OCI-LY1 (cell line): ENCODE data around the gene MICAL2.

ENCODE experiments used
- H2AFZ ChIP-seq: fragments of 200-600 bp; sonication (generic), shearing (Covaris generic); 2 replicates; pipeline ENCODE4 v1.6.0; 2014; ENCODE audit warnings: antibody characterized with exemption, mild to moderate bottlenecking, low read length
- H3F3A ChIP-seq: fragments of 200-600 bp; sonication (generic), shearing (Covaris generic); 2 replicates; pipeline ENCODE4 v1.6.0; 2014; ENCODE audit warnings: mild to moderate bottlenecking, antibody characterized with exemption, low read length, moderate library complexity; ENCODE audit not compliant: insufficient read depth
- H3K27ac ChIP-seq: fragments of 200-600 bp; sonication (generic); 2 replicates; pipeline ENCODE4 v1.5.1; 2014; ENCODE audit warnings: low read length, mixed run types, mild to moderate bottlenecking, low read depth; ENCODE audit not compliant: poor library complexity, severe bottlenecking
- H3K27me3 ChIP-seq: fragments of 200-600 bp; sonication (generic); 2 replicates; pipeline ENCODE4 v1.6.0; 2014; ENCODE audit warnings: antibody characterized with exemption, mild to moderate bottlenecking, low read length, moderate library complexity; ENCODE audit not compliant: insufficient read depth
- H3K36me3 ChIP-seq: fragments of 200-600 bp; sonication (generic); 2 replicates; pipeline ENCODE4 v1.6.1; 2014; ENCODE audit warnings: mild to moderate bottlenecking, antibody characterized with exemption, low read length, moderate library complexity, mixed read lengths; ENCODE audit not compliant: insufficient read depth
- H3K4me1 ChIP-seq: fragments of 200-600 bp; sonication (generic); 2 replicates; pipeline ENCODE4 v1.5.1; 2014; ENCODE audit warnings: mild to moderate bottlenecking, low read length, moderate library complexity; ENCODE audit not compliant: insufficient read depth, severe bottlenecking
- H3K4me2 ChIP-seq: fragments of 200-600 bp; sonication (generic), shearing (Covaris generic); 2 replicates; pipeline ENCODE4 v1.6.1; 2014; ENCODE audit warnings: low read length
- H3K4me3 ChIP-seq: fragments of 200-600 bp; sonication (generic); 2 replicates; pipeline ENCODE4 v1.5.1; 2014; ENCODE audit warnings: low read length, low read depth, mild to moderate bottlenecking, mixed read lengths; ENCODE audit not compliant: poor library complexity, severe bottlenecking
- H3K79me2 ChIP-seq: fragments of 200-600 bp; shearing (Covaris generic); 2 replicates; pipeline ENCODE4 v1.6.1; 2016; ENCODE audit warnings: mixed run types, low read length, mixed read lengths; ENCODE audit not compliant: insufficient read depth
- H3K9ac ChIP-seq: fragments of 200-600 bp; sonication (generic), shearing (Covaris generic); 2 replicates; pipeline ENCODE4 v1.6.1; 2014; ENCODE audit warnings: mild to moderate bottlenecking, low read length, mixed read lengths
- H3K9me2 ChIP-seq: fragments of 200-600 bp; sonication (generic), shearing (Covaris generic); 2 replicates; pipeline ENCODE4 v1.6.1; 2014; ENCODE audit warnings: low read depth, mild to moderate bottlenecking, low read length, mixed read lengths
- H3K9me3 ChIP-seq: fragments of 200-600 bp; shearing (Covaris generic); 2 replicates; pipeline ENCODE4 v1.6.1; 2014; ENCODE audit warnings: low read length, mixed read lengths
- H4K20me1 ChIP-seq: fragments of 200-600 bp; sonication (generic), shearing (Covaris generic); 2 replicates; pipeline ENCODE4 v1.6.0; 2016; ENCODE audit warnings: mild to moderate bottlenecking, low read length; ENCODE audit not compliant: insufficient read depth
- CTCF ChIP-seq: fragments of 200-600 bp; sonication (generic), shearing (Covaris generic); IDR thresholded peaks from 2 replicates; pipeline ENCODE4 v1.5.1; 2017; ENCODE audit warnings: mild to moderate bottlenecking, antibody characterized with exemption, low read length, moderate library complexity, mixed read lengths
- EZH2 ChIP-seq: fragments of 200-600 bp; sonication (generic), shearing (Covaris generic); IDR thresholded peaks from 2 replicates; pipeline ENCODE4 v1.8.0; 2017; ENCODE audit warnings: borderline replicate concordance, mixed run types, mild to moderate bottlenecking, antibody characterized with exemption, low read length, moderate library complexity, mixed read lengths

Gene MICAL2

GRCh38 chr11:12087075-12088004 is 23.1 kb upstream of the MICAL2 start:
- Histone ChIP-seq H3K9me3 (no peaks in the 10 kb centered on the region), H3K9ac (no peak overlapping the region), H3K4me2 (no peak overlapping the region), H3K36me3 (no peaks in the 10 kb centered on the region), H3K4me3 (no peak overlapping the region), H3F3A (no peaks in the 10 kb centered on the region), H2AFZ (no peak overlapping the region), H4K20me1 (no peaks in the 10 kb centered on the region), H3K79me2 (no peaks in the 10 kb centered on the region), H3K4me1 (no peaks in the 10 kb centered on the region), H3K27ac (no peak overlapping the region), H3K27me3 (no peaks in the 10 kb centered on the region), H3K9me2 (no peaks in the 10 kb centered on the region)
- TF ChIP-seq EZH2: no peak
- no peak for TF ChIP-seq CTCF

- H3F3A ChIP-seq: no peaks in the 10 kb centered on the region
Measured at GRCh38 chr11:12088047-12088481, 22.3 kb upstream of the MICAL2 start.

GRCh38 chr11:12088531-12088930 is 21.9 kb upstream of the MICAL2 start:
- Histone ChIP-seq H3K27me3 (no peaks in the 10 kb centered on the region), H3K4me3 (no peak overlapping the region), H3K79me2 (no peaks in the 10 kb centered on the region), H3K4me1 (no peaks in the 10 kb centered on the region), H3K4me2 (no peak overlapping the region), H3K9ac (no peak overlapping the region), H3F3A (no peaks in the 10 kb centered on the region), H3K9me3 (no peaks in the 10 kb centered on the region), H3K9me2 (no peaks in the 10 kb centered on the region), H3K27ac (no peak overlapping the region), H4K20me1 (no peaks in the 10 kb centered on the region), H3K36me3 (no peaks in the 10 kb centered on the region), H2AFZ (no peak overlapping the region)
- TF ChIP-seq CTCF (no peak), EZH2 (no peak)

More at GRCh38 chr11:12088047-12088481, 22.3 kb upstream of the MICAL2 start:
- Histone ChIP-seq H3K79me2 (no peaks in the 10 kb centered on the region), H3K9me2 (no peaks in the 10 kb centered on the region), H3K36me3 (no peaks in the 10 kb centered on the region), H3K27me3 (no peaks in the 10 kb centered on the region), H4K20me1 (no peaks in the 10 kb centered on the region), H3K9ac (no peak overlapping the region), H2AFZ (no peak overlapping the region), H3K4me1 (no peaks in the 10 kb centered on the region), H3K4me2 (no peak overlapping the region), H3K4me3 (no peak overlapping the region), H3K9me3 (no peaks in the 10 kb centered on the region), H3K27ac (no peak overlapping the region)
- no peak for TF ChIP-seq EZH2
- TF ChIP-seq CTCF: no peak
